SH-SY5Y (cell line): ENCODE measurements around the gene TEKT3.

ENCODE experiments used
- GATA2 ChIP-seq: IDR thresholded peaks from 2 replicates; pipeline ENCODE4 v1.6.1; 2011; ENCODE audit warnings: mild to moderate bottlenecking, low read depth, low read length
- GATA3 ChIP-seq: IDR thresholded peaks from 2 replicates; pipeline ENCODE4 v1.6.1; 2011; ENCODE audit warnings: low read depth, mild to moderate bottlenecking, low read length, moderate library complexity

GRCh38 chr17:15309793-15310192 is 31.6 kb downstream of the TEKT3 start:
- TF ChIP-seq GATA3 (no peak), GATA2 (no peak)
